Ovary (tissue), 9 donors: ENCODE results near the gene DLG1. TPM values are rescaled to one million over a fixed set of nuclear protein-coding genes. Genes with fewer than 3 reads are reported as not detected.

Experiments
- DNase-seq, 5 donors: peaks; one replicate each; pipeline ENCODE4 v3.0.0-alpha.2; 2019 to 2020
- H3K27ac ChIP-seq, 2 donors: fragments of 200-600 bp; one replicate each; pipeline versions ENCODE4 v1.5.1 to v1.8.0; 2019 to 2022
- H3K27me3 ChIP-seq: fragments of 200-600 bp; one replicate; pipeline ENCODE4 v1.8.0; 2022
- H3K36me3 ChIP-seq: fragments of 200-600 bp; sonication (generic); one replicate; pipeline ENCODE4 v1.5.1; 2019
- H3K4me1 ChIP-seq: one replicate; pipeline ENCODE4 v1.8.1; 2013; ENCODE audit warnings: mild to moderate bottlenecking, moderate library complexity; ENCODE audit not compliant: insufficient read depth
- H3K4me3 ChIP-seq: fragments of 200-600 bp; sonication (generic); one replicate; pipeline ENCODE4 v1.5.1; 2017
- H3K9me3 ChIP-seq, 2 donors: fragments of 200-600 bp in 1 of 2; sonication (generic) in 1 of 2; one replicate each; pipeline versions ENCODE4 v1.5.1 to v1.8.1; 2013 to 2019; ENCODE audit warnings: mild to moderate bottlenecking in 1 of 2, moderate library complexity in 1 of 2
- EP300 ChIP-seq: sonication (generic); formaldehyde crosslinking; IDR thresholded peaks from one replicate; pipeline ENCODE4 v1.6.1; 2017; ENCODE audit warnings: antibody characterized with exemption
- POLR2A ChIP-seq: fragments of 450-650 bp; IDR thresholded peaks from one replicate; pipeline ENCODE4 v1.6.1; 2017; ENCODE audit warnings: antibody characterized with exemption, mild to moderate bottlenecking, moderate library complexity
- WGBS, 3 donors: extraction: QIAGEN DNeasy Blood & Tissue Kit in 1 of 3; methylation state at CpG; one replicate each; pipeline versions ENCODE4 v1.1.5 to v1.1.7; 2013 to 2017; 5-methylcytosine and 5-hydroxymethylcytosine counted together
- intact Hi-C, 4 donors: fragments of 100-400 bp; cut with DNase I; formaldehyde crosslinking; loops; one replicate each; pipeline versions ENCODE4 v1.11.0 to v1.15.1; 2022 to 2023
- polyA plus RNA-seq, 2 donors: library from polyadenylated mRNA; stranded (reverse); fragments of 200-250 nt in 1 of 2; fragments of 350-450 nt in 1 of 2; fragmentation: Illumina TruSeq in 1 of 2; extraction: RNeasy Lipid Tissue Mini Kit (QIAGEN cat#74804) in 1 of 2; gene quantifications; one replicate each; pipeline ENCODE4 v1.2.3, GENCODE V29; 2013 to 2014
- total RNA-seq, 7 donors: library from RNA; depleted of rRNA in 2 of 7; stranded (reverse); fragments of >200 nt in 2 of 7; fragmentation: NEBNext Ultra II Directional in 3 of 7; extraction: Animal tissue kit (Norgen Biotek cat#: 25700) in 3 of 7; gene quantifications; one replicate each; pipeline versions ENCODE4 v1.1.0 to v1.2.4, GENCODE V29; 2016 to 2023
- TF ChIP-seq, protein P1 (sequence below), 3 donors: fragments of 450-650 bp in 2 of 3; fragments of 200-600 bp in 1 of 3; IDR thresholded peaks; one replicate each; pipeline versions ENCODE4 v1.5.1 to v1.8.0; 2016 to 2022; ENCODE audit warnings: antibody characterized with exemption in 3 of 3, mild to moderate bottlenecking in 1 of 3
- donor health status: DM: no; HTN: no; CAD: no; lungs with moderate emphysema.
- donor health status: DM: no; HTN: no; CAD: no.
- donor health status: Bipolar disorder and iron deficiency.
- donor health status: DM: yes; HTN: yes; CAD: no.
- donor health status: DM: no; HTN: no; CAD: no.
- donor health status: DM: yes; HTN: yes; CAD: no.

DLG1 gene
- total and polyA plus RNA-seq, 9 donors = 20.5 to 99.1 (median 62.5) TPM

DNA sequence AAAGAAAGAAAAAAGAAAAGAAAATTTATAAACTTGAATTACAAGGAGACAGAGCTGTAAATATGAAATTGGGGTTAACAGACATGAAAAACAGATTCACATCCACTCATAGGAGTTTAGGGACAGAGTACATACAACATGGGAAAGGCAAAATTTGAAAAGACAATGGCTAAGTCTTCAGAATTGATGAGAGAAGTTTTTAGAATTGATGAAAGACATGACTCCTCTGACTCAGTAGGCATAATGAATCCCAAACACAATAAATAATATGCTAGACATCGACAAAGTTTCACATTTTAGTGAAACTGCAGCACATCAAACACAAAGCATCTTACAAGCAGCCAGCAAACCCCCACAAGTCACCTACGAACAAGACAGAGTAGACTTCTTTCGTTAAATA lies 184.4 kb downstream of the DLG1 start:
- intact Hi-C loops = no loop called here
- DNase-seq = no peak
- no peaks in the 10 kb centered on the region for H3K27me3 ChIP-seq
- H3K9me3 ChIP-seq = no peaks in the 10 kb centered on the region
- H3K4me3 ChIP-seq = no peak overlapping the region
- H3K36me3 ChIP-seq = no peaks in the 10 kb centered on the region
- H3K4me1 ChIP-seq = no peaks in the 10 kb centered on the region
- TF ChIP-seq POLR2A = no peak
- TF ChIP-seq, protein P1, sequence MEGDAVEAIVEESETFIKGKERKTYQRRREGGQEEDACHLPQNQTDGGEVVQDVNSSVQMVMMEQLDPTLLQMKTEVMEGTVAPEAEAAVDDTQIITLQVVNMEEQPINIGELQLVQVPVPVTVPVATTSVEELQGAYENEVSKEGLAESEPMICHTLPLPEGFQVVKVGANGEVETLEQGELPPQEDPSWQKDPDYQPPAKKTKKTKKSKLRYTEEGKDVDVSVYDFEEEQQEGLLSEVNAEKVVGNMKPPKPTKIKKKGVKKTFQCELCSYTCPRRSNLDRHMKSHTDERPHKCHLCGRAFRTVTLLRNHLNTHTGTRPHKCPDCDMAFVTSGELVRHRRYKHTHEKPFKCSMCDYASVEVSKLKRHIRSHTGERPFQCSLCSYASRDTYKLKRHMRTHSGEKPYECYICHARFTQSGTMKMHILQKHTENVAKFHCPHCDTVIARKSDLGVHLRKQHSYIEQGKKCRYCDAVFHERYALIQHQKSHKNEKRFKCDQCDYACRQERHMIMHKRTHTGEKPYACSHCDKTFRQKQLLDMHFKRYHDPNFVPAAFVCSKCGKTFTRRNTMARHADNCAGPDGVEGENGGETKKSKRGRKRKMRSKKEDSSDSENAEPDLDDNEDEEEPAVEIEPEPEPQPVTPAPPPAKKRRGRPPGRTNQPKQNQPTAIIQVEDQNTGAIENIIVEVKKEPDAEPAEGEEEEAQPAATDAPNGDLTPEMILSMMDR (IDR thresholded peaks at IDR 0.05) = no peak
- TF ChIP-seq EP300 = no peak
- 95 to 97% (median 97%) methylated on average over 3 of the region's 3 CpGs for WGBS, 3 donors
- no peak overlapping the region for H3K27ac ChIP-seq

DNA sequence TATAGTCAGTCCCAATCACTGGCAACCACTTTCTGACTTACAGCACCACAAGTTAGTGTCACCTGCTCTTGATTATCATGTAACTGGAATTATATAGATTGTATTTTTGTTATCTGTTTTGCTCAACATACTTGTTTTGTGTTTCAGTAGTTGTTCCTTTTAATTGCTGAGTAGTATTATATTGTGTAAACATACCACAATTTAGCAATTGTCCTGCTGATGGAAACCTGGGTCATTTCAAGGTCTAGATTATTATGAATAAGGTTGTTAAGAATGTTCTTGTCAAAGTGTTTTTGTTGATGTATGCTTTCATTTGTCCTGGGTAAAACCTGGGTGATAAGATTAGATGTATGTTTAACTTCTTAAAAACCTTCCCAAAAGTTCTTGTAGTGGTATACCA lies 186.7 kb downstream of the DLG1 start:
- no peak for TF ChIP-seq EP300
- TF ChIP-seq POLR2A = no peak
- TF ChIP-seq, protein P1 (IDR thresholded peaks at IDR 0.05) = no peak

DNA sequence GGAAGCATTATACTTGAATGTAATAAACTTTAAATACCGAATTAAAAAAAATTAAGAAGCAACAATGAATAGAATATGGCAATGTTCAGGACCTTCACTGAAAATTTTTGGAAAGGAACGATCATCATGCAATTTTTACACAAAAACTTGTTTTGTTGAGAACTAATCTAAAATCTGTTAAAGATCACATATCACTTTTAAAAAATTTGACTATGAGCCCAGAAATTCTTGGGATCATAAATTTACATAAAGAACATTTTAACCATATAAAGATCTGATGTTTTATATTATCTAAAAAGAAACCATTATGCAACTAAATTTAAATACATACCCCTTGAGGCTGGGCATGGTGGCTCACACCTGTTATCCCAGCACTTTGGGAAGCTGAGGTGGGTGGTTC lies 192.6 kb downstream of the DLG1 start:
- TF ChIP-seq, protein P1 (IDR thresholded peaks at IDR 0.05) = no peak
- TF ChIP-seq EP300 = no peak
- no peak overlapping the region for H3K27ac ChIP-seq
- intact Hi-C loops = no loop called here
- no peak for DNase-seq
- no peaks in the 10 kb centered on the region for H3K9me3 ChIP-seq
- no peaks in the 10 kb centered on the region for H3K4me1 ChIP-seq
- H3K4me3 ChIP-seq = no peak overlapping the region
- WGBS, 3 donors = 87 to 93% (median 93%) methylated on average over 2 of the region's 2 CpGs
- H3K27me3 ChIP-seq = no peaks in the 10 kb centered on the region
- no peaks in the 10 kb centered on the region for H3K36me3 ChIP-seq

More for the DNA sequence above, 186.7 kb downstream of the DLG1 start:
- H3K9me3 ChIP-seq = no peaks in the 10 kb centered on the region
- H3K4me1 ChIP-seq = no peaks in the 10 kb centered on the region
- intact Hi-C loops = no loop called here
- no peaks in the 10 kb centered on the region for H3K36me3 ChIP-seq
- no peaks in the 10 kb centered on the region for H3K27me3 ChIP-seq
- no peak overlapping the region for H3K4me3 ChIP-seq
- no peak overlapping the region for H3K27ac ChIP-seq
- no peak for DNase-seq

DNA sequence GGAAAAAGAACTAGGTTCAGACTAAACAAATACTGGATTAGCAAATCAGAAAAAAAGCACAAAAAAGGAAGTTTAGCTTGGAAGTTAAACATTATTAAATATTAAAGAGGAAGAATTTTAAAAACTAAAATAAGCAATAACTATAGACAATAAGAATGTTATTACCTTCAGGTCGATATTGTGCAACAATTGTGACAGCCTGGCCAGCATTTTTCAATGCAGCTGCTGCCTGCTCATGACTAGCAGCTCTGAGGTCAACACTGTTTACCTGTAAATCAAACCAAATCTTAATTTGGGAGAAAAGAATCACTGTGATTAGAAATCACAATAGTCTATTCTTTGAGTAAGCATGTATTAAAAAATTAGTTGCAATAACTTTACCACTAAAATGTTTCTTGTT lies 193.7 kb downstream of the DLG1 start:
- WGBS, 3 donors = 35 to 75% (median 70%) methylated on average over 1 of the region's 1 CpG

More for the DNA sequence above, 193.7 kb downstream of the DLG1 start:
- DNase-seq = no peak
- intact Hi-C loops = no loop called here
- no peaks in the 10 kb centered on the region for H3K9me3 ChIP-seq
- no peaks in the 10 kb centered on the region for H3K27me3 ChIP-seq
- no peak for TF ChIP-seq EP300
- TF ChIP-seq POLR2A = no peak
- TF ChIP-seq, protein P1 (IDR thresholded peaks at IDR 0.05) = no peak
- no peaks in the 10 kb centered on the region for H3K36me3 ChIP-seq
- no peak overlapping the region for H3K4me3 ChIP-seq
- no peak overlapping the region for H3K27ac ChIP-seq
- H3K4me1 ChIP-seq = no peaks in the 10 kb centered on the region
